HG03432 (cell line): Measurements from ENCODE around the gene EIF5B.
"Not testable (repeated sequence)": the region's sequence is repeated elsewhere in the genome, so short reads cannot be mapped to it uniquely, and the experiment has no call there.

Source experiments
- ATAC-seq: cut with Tn5 transposase; IDR thresholded peaks from one replicate; pipeline ENCODE4 v1.9.1; 2021; ENCODE audit warnings: mild to moderate bottlenecking, moderate library complexity; ENCODE audit not compliant: unreplicated experiment

Gene EIF5B

GRCh38 chr2:99337113-99338028 lies at the start of gene EIF5B:
Gene EIF5B (plus strand): TSS chr2:99337389. CDS start chr2:99337555, 166 bp downstream.
- ATAC-seq, result peak; percentile 71

DNA sequence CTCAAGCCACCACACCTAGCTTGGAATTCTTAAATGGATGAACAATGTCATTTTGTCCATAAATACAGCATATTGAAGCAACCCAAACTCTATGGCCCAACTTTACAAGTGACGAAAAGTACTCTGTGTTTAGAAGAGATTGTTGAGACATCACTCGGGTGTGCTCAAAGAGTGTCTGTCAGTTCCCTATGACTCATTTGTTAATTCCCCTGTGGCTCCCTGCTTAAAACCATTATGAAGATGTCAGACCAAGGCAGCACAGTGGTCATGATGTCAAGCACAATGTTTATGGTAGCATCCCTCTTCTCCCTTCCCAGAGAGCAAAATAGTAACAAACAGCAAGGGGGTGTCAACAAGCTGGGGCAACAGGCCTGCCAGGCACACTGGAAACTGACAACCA lies 39.2 kb upstream of the EIF5B start:
- no peak for ATAC-seq

- ATAC-seq, result no peak
Measured at GRCh38 chr2:99299580-99299979, 37.6 kb upstream of the EIF5B start.

- ATAC-seq, result not testable (repeated sequence)
Measured at GRCh38 chr2:99301097-99301496, 36.1 kb upstream of the EIF5B start, which contains the start of gene LYG1. Gene LYG1 (minus strand): TSS chr2:99301197. CDS start chr2:99295670, 5,527 bp downstream.

- no peak for ATAC-seq
Measured at GRCh38 chr2:99317161-99317872, 19.9 kb upstream of the EIF5B start.

- not testable (repeated sequence) for ATAC-seq
Measured at GRCh38 chr2:99317873-99318200, 19.4 kb upstream of the EIF5B start.

GRCh38 chr2:99325384-99325783 lies 11.8 kb upstream of the EIF5B start:
- no peak for ATAC-seq

- peak; percentile 75 for ATAC-seq
Measured at GRCh38 chr2:99335911-99336803, 1.0 kb upstream of the EIF5B start, which contains the start of gene TXNDC9. Gene TXNDC9 (minus strand): TSS chr2:99336333. CDS start chr2:99333210, 3,123 bp downstream.

DNA sequence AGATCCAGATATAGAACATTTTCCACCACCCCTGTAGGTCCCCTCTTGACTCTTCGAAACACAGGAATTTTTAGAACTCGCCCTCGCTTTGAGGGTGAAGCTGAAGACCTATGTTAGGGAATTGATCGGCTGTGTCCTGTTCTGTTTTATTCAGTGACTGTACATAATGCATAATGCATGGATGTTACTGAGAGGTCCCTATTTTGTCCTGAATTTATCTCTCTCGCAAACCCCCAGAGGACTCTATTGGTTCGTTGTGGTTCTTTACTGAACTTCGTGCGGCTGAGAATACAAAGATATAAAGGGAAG lies 431 bp upstream of the EIF5B start:
- ATAC-seq, result peak; percentile 9

- no peak for ATAC-seq
Measured at GRCh38 chr2:99338029-99338585, 918 bp downstream of the EIF5B start.

- no peak for ATAC-seq
Measured at GRCh38 chr2:99340669-99341236, 3.6 kb downstream of the EIF5B start.

DNA sequence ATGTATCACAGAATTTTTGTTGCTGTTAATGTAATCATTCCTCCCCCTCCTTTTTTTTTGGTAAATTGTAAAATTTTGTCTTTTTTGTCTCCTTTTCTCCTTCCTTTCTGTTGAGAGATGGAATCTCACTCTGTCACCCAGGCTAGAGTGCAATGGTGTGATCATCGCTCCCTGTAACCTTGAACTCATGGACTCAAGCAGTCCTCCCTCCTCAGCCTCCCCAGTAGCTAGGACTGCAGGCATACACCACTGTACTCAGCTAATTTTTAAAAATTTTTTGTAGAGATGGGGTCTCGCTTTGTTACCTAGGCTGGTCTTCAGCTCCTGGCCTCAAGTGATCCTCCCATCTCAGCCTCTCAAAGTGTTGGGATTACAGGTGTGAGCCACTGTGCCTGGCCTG lies 5.3 kb downstream of the EIF5B start:
- ATAC-seq, result no peak

- not testable (repeated sequence) for ATAC-seq
Measured at GRCh38 chr2:99345446-99345845, 8.3 kb downstream of the EIF5B start.

DNA sequence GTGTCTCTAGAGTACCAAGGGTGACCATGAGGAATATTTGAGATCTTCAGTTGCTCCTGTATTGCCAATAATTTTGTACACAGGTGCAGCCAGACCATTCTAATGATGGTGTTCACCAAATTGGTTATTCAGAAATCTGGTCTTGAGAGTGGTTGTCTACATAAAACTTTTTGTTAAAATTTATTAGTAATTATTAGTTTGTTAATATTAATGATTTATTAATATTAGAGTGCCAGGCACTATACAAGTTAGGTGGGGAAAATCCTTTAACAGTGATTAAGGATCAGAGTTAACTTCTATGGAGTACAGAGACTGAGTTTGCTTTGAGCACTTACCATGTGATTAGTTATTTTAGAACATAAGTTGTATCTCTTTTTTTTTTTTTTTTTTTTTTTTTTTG lies 9.0 kb downstream of the EIF5B start:
- ATAC-seq, result no peak

DNA sequence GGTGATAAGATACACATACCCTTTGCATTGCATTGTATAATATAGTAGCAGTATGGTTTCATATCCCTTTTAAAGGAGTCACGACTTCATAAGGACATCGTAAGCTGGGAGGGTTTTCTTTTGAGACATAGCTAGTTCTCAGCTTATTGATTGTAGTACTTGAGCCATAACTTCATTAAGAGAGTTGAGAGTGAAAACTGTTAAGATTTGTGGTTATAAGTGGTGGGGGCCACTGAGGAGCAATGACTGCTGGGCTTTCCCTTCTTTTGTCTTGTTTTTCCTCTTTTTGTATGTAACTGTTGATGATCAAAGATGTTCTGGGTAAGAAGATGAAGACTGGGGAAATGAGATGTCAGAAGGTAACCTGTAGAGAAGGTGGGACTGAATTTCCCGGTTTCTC lies 11.0 kb downstream of the EIF5B start:
- peak; percentile 72 for ATAC-seq

DNA sequence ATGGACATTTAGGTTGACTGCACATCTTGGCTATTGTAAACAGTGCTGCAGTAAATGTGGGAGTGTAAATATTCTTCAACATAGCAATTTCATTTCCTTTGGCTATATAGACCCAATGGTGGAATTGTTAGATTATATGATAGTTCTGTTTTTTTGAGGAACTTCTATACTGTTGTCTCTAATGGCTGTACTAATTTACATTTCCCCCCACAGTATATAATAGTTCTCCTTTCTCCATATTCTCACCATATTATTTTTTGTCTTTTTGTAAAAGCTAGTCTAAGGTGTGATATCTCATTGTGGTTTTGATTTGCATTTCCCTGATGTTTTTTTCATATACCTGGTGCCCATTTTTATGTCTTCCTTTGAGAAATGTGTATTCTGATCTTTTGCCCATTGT lies 13.0 kb downstream of the EIF5B start:
- ATAC-seq, result no peak

GRCh38 chr2:99354070-99354469 lies 16.9 kb downstream of the EIF5B start:
- no peak for ATAC-seq

- not testable (repeated sequence) for ATAC-seq
Measured at GRCh38 chr2:99354825-99355224, 17.6 kb downstream of the EIF5B start.

DNA sequence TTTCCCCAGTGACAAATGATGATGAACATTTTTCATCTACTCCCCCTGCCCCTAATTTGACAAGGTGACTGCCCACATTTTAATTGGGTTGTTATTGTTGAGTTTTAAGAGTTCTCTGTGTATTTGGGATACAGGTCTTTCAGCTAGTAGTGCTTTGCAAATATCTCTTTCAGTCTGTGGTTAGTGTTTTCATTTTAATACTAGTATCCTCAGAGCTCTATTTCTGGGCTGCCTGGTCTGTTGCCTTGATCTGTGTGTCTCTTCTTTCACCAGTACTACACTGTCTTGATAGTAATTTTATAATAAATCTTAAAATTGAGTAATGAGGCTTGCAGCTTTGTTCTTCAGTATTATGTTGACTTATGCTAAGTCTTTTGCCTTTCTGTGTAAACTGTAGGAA lies 19.7 kb downstream of the EIF5B start:
- peak; percentile 68 for ATAC-seq

DNA sequence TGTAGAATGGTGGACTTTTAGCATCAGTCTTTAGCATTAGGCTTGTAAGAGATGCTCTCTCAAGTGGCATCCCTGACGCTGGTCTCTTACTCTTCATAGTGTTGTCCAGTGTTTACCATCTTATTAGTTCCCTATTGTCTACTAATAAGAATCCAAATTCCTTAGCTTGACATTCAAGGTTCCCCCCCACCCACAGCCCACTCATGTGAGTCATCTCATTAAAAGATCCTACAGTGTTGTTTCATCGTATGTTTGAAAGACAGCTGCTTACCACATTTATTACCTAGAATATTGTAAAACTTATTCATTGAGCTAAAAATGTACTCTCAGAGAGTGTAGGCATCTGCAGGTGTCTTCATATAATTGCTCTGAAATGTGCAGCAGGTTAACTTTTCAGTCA lies 28.5 kb downstream of the EIF5B start:
- ATAC-seq, result no peak
